NCI-H1436 treated with DMSO at 0.1 percent for 48 hours (cell line): Measurements from ENCODE around the gene DIP2C.

ENCODE experiments used
- DNase-seq: peaks from one replicate; lab custom pipeline; 2025; lab: John Stamatoyannopoulos, UW

DIP2C gene

DNA sequence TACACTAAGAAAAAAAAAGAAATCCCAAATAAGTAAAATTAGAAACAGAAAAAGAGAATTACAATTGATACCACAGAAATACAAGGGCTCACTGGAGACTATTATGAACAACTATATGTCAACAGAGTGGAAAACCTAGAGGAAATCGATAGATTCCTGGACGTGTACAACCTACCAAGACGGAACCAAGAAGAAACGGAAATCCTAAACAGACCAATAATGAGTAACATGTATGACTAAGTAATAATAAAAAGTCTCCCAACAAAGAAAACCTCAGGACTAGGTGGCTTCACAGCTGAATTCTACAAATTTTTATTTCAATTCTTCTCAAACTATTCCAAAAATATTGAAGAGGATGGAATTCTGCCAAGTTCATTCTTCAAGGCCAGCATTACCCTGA, 13.9 kb downstream of the DIP2C start:
- no peak for DNase-seq

DNA sequence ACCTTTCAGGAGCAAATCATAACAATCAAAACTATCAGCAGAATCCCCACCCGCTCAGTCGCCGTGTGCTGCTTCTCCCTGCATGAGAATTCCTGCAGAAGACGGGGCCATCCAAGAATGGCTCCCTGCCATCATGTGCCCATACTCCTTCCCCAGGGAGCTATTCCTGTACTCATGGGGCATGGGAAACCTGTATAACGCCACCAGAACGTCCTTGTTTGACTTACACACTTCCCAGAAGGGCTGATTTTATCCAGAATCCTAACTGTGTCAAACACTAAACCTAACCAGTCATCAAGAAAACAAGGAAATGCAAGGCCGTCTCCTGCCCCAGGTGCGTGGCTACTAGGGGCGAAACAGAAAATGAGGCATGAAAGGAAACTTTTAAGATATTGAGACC, 16.0 kb downstream of the DIP2C start:
- no peak for DNase-seq

DNA sequence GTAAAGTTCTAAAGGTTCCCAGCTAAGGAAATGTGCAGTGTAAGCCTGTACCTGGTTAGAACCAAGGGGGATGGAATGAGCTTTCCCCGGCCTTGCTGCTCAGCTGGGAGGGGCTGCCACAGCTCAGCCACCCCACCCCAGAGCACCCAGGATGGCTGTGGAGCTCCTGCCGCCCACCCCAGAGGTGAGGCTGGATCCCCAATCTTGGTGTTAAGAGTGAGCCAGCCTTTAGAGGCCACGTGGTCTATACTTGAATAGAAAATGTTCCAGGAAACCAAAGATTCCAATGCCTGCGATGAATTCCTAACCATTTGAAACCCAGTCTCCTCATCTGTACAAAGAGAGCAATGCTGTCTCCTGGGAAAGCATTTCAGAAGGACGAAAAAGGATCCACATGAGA, 16.5 kb downstream of the DIP2C start:
- no peak for DNase-seq

DNA sequence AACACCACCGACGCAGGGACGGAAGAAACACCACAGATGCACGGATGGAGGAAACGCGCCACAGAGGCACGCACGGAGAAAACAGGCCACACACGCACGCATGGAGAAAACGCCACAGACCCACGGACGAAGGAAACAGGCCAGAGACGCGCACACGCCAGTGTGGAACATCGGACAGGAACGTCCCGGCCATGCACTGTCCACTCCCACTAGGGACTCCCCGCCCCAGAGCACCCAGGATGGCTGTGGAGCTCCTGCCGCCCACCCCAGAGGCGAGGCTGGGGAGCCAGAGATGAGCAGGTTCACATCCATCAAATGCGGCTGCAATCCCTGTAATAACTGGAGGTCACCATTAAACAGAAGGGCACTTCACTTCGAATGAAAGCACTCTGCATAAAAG, 17.3 kb downstream of the DIP2C start:
- DNase-seq, result no peak

DNA sequence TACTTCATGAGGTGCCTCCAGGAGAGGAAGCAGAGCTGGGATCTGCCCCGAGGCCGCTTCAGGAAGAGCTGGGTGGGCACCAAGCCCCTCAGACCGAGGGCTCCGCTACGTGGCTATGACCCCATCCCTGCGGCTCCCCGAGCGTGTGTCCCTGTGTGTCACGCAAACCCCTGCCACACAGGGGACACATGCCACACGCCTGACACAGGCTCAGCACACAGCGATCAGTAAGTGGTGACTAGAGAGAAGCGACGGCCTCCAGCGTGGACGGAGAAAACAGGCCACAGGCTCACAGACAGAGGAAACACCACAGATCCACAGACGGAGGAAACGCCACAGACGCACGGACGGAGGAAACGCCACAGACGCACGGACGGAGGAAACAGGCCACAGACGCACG, 18.5 kb downstream of the DIP2C start:
- DNase-seq, result no peak

DNA sequence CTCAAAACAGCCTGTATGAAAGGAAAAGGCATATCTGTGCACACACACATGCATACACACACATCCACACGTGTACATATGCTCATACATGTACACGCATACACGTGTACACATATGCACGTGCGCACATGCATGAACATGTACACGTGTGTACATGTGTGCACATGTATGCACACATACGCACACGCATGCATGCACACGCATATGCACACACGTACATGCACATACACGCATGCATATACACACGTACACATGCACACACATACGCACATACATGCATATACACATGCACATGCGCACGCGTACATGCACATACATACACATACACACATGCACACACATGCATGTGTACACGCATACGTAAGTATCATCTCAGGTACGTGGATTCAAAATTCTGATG, 19.4 kb downstream of the DIP2C start:
- no peak for DNase-seq

DNA sequence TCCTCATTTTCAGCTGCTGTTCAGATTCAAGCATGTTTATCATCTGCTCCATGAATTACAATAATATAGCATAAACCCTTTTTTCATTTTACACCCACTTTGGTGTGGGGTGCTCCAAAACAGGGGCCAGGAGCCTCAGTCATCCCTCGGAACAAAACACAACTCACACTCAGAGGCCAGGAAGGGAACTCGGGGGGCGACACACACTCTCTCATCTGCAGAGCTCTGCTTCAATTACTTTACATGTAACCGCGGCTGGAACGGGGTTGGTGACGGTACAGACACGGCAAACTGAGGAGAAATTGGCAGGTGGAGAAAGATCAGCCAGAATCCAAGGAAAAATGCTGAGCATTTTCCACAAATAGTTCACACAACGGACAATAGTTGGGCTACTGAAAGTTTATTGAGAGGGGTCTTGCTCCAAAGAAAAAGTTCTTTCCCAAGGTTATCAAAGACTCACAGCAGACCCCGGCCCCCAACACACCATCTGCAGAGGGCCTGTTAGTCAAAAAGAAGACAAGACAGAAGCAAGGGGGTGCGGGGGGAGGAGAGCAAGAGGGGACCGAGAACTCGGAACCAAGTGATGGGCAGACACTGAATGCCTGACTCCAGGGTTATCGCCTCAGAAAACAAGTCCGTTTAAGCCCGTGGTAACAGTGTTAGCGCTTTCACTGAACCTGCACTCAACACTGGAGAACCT, 20.5 kb downstream of the DIP2C start:
- DNase-seq, result no peak

DNA sequence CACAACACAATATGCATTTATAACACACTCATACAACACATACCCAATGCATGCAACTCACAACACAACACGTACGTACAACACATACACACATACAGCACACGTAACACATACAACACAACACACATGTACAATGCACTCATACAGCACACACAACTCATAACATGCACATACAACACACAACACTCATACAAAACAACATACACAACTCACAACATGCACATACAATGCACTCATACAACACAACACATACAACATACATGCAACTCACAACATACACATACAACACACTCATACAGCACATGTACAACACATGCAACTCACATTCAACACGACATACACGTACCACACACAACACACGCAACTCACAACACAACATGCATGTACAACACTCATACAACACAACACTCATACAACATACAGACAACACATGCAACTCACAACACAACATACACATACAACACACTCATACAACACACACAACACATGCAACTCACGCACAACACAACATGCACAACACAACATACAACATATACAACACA, 21.8 kb downstream of the DIP2C start:
- no peak for DNase-seq

DNA sequence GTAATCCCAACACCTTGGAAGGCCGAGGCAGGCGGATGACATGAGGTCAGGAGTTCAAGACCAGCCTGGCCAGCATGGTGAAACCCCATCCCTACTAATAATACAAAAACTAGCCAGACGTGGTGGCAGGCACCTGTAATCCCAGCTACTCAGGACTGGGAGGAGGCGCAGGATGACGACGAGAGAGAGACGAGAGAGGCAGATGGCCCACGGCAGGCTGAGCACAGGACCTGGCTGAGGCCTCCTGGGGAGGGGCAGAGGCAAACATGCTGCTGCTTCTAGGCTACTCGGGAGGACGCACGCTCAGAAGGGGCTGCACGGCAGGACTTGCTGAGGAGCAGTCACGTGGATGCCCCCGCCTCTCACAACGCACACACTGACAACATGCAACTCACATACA, 22.4 kb downstream of the DIP2C start:
- no peak for DNase-seq

DNA sequence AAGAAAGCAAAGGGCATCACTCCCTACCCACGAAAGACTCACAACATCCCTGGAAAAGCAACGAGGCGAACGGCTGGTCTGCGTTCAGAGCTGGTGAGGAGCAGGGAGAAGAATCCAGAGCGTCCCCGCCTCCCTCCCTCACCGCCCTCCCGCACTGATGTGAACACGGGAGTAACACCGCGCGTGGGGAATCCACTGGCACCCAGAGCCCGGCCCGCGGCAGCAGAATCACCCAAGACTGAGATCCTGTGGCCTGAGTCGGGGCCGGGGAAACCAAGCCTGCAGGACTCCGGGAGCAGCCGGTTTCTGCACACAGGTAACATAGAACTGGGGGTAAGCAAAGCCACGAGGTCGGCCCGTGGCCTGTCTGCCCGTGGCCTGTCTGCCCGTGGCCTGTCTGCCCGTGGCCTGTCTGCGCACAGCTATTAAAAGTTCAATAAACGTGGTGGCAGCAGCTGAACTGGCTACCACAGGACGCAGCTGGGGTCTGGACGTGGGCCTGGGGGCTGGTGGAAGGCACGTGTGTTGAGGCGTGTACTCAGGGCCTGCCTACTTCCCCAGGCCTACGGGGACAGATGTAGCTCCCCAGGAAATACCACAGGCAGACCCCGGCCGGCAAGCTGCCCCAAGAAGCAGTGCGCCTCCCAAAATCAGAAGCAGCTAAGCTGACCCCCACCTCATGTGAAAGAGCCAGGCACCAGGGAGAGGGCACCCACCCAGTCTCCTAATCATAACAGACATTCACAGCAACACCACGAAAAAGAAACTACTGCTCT, 23.0 kb downstream of the DIP2C start:
- no peak for DNase-seq

DNA sequence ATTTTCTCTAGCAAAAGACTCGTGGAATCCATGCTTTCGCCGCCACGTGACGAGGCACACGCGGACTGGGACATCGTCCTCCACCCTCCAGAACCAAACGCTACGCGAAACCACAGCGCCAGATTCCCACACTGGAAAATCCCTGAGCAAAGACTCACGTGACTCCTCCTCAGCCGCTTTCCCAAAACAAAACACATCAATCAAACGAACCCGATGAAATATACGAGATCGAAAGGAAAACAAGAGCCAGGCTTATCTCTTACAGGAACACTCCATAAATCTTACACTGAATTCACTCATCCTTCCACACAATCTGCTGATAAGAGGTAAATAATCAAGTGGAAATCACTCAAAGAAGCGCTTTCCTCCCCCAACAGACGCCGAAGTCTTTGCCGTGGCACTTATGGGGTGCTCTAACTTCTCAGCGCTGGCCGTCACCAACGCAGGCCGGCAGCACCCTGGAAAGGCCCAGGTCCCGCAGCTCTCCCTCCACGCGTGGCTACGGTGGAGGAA, 23.8 kb downstream of the DIP2C start:
- no peak for DNase-seq

DNA sequence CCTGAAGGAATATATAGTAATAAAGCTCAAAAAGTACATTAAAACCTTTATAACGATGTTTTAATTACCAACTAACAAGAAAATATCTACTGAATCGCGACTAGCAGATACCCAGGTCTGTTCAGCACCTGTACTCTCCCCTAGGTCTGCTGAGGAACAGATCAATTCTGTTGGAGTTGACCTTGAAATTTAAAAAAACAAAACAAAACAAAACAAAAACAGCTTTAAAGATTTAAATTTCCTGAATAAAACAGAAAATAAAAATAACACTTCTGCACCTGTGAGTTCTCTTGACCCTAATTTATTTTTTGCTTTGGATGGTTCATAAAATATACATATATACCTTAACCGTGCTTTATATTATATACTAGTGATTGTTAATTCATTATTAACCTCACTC, 24.6 kb downstream of the DIP2C start:
- DNase-seq, result no peak

DNA sequence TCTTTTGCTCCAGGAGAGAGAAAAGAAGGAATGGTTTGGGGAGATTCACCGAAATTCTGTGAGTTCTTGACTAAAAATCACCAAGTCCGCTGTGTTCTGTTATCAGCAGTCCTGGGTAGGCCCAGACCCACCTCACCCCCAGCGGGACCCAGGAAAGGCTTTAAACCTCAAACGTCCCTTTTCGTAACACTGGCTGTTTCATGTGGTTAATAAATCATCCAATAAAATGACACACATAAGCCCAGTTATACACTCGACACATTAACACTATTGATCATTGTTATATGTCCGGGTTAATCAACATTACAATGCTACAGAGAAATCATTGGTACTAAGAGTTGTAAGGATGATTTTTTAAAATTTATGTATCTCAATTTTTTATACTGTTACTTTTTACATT, 25.2 kb downstream of the DIP2C start:
- no peak for DNase-seq

DNA sequence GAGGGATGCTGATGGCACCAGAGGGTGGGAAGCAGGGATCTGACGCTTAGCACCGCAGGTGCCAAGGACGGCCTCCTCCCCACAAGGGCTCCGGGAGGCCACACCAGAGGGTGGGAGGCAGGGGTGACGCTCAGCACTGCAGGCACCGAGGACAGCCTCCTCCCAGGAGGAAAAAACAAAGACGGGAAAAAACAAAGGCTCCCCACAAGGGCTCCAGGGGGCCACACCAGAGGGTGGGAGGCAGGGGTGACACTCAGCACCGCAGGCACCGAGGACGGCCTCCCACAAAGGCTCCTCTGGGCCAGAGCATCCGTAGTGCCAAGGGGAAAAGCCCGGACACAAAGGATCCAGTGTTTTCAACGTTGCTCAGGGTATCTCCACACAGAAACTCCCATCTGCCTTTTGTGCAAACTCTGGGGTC, 25.6 kb downstream of the DIP2C start:
- DNase-seq, result no peak

DNA sequence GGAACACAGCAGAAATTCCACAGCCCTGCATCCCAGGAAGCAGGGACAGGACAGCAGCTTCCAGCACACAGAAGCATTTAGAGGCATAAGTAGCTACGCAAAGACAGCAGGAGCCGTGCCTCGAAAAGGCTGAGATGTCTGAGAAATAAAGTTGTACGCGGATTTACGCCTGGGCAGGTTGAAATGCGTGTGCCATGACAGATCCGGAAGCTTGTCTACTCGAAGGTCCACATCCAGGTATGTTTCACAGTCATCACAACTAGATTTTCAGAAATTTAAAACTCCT, 26.1 kb downstream of the DIP2C start:
- no peak for DNase-seq

DNA sequence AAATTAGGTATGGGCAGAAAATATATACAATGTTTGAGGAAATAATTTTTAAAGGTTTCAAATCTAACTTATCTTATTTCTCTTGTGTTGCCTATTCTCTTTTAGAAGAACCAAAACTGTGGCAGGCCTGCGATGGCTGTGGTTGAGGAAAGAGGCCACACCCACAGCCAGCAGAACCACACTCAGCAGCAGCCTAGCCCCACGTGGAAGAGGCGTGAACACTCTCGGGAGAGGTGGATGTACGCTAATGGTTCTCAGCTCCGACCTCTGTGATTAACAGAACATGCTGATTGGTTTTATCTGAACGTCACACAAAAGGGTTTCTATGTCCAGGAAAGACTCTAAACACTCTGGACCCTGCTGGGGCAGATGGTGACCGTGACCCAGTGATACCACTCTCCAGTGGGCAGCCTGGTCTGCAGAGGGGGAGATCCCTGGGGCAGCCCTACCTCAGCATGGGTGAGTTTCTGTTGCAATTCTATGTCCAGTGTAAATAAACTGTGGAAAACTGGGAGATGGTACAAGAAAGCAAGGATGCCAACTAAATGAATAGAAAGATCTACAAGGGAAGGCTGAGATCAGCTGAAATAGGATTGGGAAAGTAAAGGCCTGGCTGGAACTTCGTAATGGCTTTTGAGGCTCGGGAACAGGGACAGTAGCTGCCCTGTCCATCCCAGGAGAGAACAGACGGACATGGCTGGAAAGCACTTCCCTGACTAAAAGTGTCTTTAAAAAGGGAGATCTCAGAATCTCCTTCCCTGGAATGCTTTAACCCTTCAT, 26.6 kb downstream of the DIP2C start:
- no peak for DNase-seq

DNA sequence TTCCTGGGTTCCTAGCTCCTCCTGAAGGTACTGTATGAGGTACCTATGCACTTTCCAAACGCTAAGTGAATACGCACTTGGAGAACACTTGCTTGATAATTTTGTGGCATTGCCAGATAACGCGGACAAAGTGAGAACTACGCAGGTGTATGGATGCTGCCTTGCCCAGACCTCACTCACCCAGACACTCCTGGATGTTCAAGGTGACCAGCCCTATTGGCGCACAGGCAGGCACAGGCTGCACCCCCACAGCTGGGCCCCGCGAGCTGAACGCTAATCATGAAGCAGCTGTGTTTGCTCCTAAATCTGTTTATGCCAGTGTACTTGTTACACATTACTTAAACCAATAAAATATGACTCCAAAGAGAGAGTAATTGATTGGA, 27.3 kb downstream of the DIP2C start:
- DNase-seq, result no peak

DNA sequence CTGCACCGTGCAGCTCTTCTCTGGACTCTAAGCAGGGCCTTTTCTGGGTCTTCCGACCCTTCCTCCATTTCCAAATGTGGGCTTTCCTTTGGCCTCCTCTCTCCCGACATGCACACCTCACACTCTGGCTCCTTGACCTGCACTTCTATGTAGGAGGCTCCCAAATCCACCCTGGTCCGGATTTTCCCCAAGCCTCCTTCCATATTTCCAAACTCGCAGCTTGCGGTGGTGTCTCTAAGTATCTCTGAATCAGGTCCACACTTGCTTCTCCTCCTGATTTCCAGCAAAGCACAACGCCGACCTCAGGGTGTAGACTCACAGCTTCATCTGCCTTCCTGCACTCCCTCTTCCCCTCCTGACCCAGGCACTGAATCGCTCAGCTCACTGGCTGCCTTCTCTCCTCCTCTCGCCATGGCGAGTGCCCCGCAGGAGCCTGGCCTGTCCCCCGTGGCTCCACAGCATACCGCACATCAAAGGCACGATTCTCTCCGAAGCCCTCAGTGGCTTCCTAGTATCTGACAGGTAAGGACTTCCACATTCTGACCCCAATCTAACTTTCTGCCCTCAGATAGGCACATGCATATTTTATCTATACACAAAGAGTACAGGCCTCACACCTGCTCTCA, 27.8 kb downstream of the DIP2C start:
- DNase-seq, result no peak

DNA sequence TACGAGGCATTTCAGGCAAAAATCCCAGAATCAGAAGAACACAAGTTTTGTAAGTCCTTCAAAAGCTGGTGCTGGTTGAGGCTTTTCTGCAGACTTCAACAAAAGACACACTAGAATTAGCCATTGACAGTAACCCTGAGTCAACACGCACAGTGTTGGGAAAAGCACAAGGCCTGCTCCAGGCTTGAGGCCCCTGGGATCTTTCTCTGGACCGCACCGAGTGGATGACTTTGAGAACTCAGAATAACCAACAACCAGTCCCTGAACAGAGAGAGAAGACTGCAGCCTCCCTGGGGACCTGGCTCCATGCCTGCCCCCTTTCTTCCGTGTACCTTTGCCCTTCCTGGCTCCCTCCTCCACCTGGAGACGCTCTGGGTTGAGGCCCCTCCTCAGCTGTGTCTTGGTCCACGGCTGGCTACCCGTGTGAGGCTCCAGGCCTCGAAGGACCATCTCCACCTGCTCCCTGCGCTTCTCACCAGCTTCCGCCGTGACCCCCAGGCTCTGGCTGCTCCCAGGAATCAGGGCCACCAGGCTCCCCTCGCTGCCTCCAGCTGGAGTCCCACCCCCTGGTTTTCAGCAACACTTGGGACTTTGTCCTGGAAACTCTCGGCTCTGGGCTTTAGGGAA, 28.4 kb downstream of the DIP2C start:
- no peak for DNase-seq

DNA sequence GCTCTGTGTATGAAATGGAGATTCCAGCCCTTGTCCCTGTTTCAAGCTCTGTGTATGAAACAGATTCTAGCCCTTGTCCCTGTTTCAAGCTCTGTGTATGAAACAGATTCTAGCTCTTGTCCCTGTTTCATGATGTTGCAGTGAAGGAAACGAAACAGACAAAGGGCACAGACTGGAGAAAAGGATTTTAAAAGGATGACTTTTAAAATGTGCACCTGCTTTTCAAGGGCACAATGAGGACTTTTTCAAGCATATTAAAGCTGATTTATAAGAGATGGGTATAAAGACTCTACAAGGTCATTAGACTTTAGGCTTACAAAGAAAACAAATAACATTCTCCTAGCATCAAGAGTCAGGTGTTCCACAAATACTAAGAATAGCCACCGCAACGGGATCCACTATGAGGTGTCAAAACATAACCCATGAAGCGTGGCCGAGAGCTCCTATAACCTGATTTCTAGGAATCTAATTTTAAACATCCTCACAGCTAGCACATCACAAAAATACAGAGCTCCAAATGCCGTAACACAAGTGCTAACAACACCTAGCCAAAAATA, 29.0 kb downstream of the DIP2C start:
- DNase-seq, result no peak

DNA sequence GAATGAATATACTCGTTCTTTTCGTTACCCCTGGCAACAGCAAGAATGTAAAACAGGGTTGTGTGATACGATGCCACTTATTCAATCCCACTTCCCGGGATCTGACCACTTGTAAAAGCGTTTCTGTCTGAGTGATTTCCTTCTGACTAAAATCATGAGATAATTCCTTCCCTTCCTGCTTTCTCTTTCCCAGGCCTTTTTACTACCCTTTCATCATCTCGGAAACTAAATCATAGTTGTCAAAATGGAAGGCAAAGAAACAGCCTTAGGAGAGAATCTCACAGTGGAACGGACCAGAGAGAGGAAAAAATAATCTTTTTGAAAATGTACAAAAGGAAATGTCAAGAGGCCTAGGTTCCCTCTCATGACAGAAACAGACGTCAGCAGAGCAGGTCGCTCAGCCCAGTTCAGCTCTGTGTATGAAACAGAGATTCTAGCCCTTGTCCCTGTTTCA, 29.8 kb downstream of the DIP2C start:
- DNase-seq, result no peak
